ENCODE measurements around the gene CFAP45. TPM values are rescaled to one million over a fixed set of nuclear protein-coding genes. Genes with fewer than 3 reads are reported as not detected.

Gene CFAP45
- total RNA-seq, 1 experiment from 2014 or later, result 3.6 TPM

GRCh38 chr1:159892944-159893343, 7.0 kb downstream of the CFAP45 start:
- no peak for DNase-seq (ENCODE audit: low spot score)
- intact Hi-C loops (cut with micrococcal nuclease; ENCODE audit: unreplicated experiment), result loop anchor here (5.0 kb wide), 2 partner anchors 114 to 471 kb away; no protein-coding TSS in a partner anchor
- CTCF ChIA-PET, result interaction anchor here (0.8 to 4.9 kb wide), 4 partner anchors 95 to 115 kb away, joined by 3 to 107 read pairs (median 6); partner anchors contain the start of gene DUSP23
- H3K9me3 ChIP-seq (ENCODE audit: low read depth, low read length, poor library complexity, severe bottlenecking), result no peaks in the 10 kb centered on the region
- BruUV-seq (replicated peaks), result no TSS peak
- H3K36me3 ChIP-seq (ENCODE audit: insufficient read depth, low read length, poor library complexity, severe bottlenecking), result no peaks in the 10 kb centered on the region
- POLR2A ChIA-PET (ENCODE audit: low non-redundant PET), result no interaction called here
- H3K4me3 ChIP-seq (ENCODE audit: low read depth, low read length, poor library complexity, severe bottlenecking), result no peak overlapping the region
- TF ChIP-seq CTCF (conservative IDR thresholded peaks at IDR 0.05; ENCODE audit: low read depth, low read length), result no peak
- no peak for TF ChIP-seq EZH2 (IDR thresholded peaks at IDR 0.05; ENCODE audit: borderline replicate concordance, low read depth, low read length, poor library complexity, severe bottlenecking)
- no peak overlapping the region for H3K27ac ChIP-seq (ENCODE audit: low read depth, low read length, poor library complexity, severe bottlenecking)
- H3K4me1 ChIP-seq (ENCODE audit: insufficient read depth, low read length, poor library complexity, severe bottlenecking), result peaks cover 33% of the 10 kb centered on the region
- H3K27me3 ChIP-seq (replicated peaks; ENCODE audit: insufficient read depth, low read depth, low read length, poor library complexity), result no peaks in the 10 kb centered on the region

- H3K27me3 ChIP-seq (replicated peaks; ENCODE audit: insufficient read depth, low read depth, low read length, poor library complexity), result no peaks in the 10 kb centered on the region
- TF ChIP-seq EZH2 (IDR thresholded peaks at IDR 0.05; ENCODE audit: borderline replicate concordance, low read depth, low read length, poor library complexity, severe bottlenecking) (no peak), CTCF (conservative IDR thresholded peaks at IDR 0.05; ENCODE audit: low read depth, low read length) (peak; percentile 98)
- no peaks in the 10 kb centered on the region for H3K9me3 ChIP-seq (ENCODE audit: low read depth, low read length, poor library complexity, severe bottlenecking)
- intact Hi-C loops (cut with micrococcal nuclease; ENCODE audit: unreplicated experiment), result loop anchor here (1.0 to 5.0 kb wide), 6 partner anchors 61 to 677 kb away; partner anchors contain the start of gene DUSP23
- peaks cover 38% of the 10 kb centered on the region for H3K4me1 ChIP-seq (ENCODE audit: insufficient read depth, low read length, poor library complexity, severe bottlenecking)
- no peak overlapping the region for H3K27ac ChIP-seq (ENCODE audit: low read depth, low read length, poor library complexity, severe bottlenecking)
- H3K4me3 ChIP-seq (ENCODE audit: low read depth, low read length, poor library complexity, severe bottlenecking), result no peak overlapping the region
- no TSS peak for BruUV-seq (replicated peaks)
- POLR2A ChIA-PET (ENCODE audit: low non-redundant PET), result interaction anchor here (0.7 kb wide), 1 partner anchor 430 kb away, joined by 4 read pairs; no protein-coding TSS in a partner anchor
- peak; percentile 89 for DNase-seq (ENCODE audit: low spot score)
- no peaks in the 10 kb centered on the region for H3K36me3 ChIP-seq (ENCODE audit: insufficient read depth, low read length, poor library complexity, severe bottlenecking)
- CTCF ChIA-PET, result interaction anchor here (0.7 to 4.9 kb wide), 6 partner anchors 93 to 678 kb away, joined by 3 to 107 read pairs (median 6); partner anchors contain the start of gene DUSP23
Measured at GRCh38 chr1:159891275-159892157, 8.4 kb downstream of the CFAP45 start.

GRCh38 chr1:159890390-159890789, 9.6 kb downstream of the CFAP45 start:
- no peak for DNase-seq (ENCODE audit: low spot score)
- POLR2A ChIA-PET (ENCODE audit: low non-redundant PET), result no interaction called here
- Histone ChIP-seq H3K36me3 (ENCODE audit: insufficient read depth, low read length, poor library complexity, severe bottlenecking) (no peaks in the 10 kb centered on the region), H3K27ac (ENCODE audit: low read depth, low read length, poor library complexity, severe bottlenecking) (peak overlapping the region; percentile 68), H3K4me3 (ENCODE audit: low read depth, low read length, poor library complexity, severe bottlenecking) (no peak overlapping the region), H3K9me3 (ENCODE audit: low read depth, low read length, poor library complexity, severe bottlenecking) (no peaks in the 10 kb centered on the region), H3K27me3 (replicated peaks; ENCODE audit: insufficient read depth, low read depth, low read length, poor library complexity) (no peaks in the 10 kb centered on the region), H3K4me1 (ENCODE audit: insufficient read depth, low read length, poor library complexity, severe bottlenecking) (peaks cover 34% of the 10 kb centered on the region)
- no peak for TF ChIP-seq EZH2 (IDR thresholded peaks at IDR 0.05; ENCODE audit: borderline replicate concordance, low read depth, low read length, poor library complexity, severe bottlenecking)
- TF ChIP-seq CTCF (conservative IDR thresholded peaks at IDR 0.05; ENCODE audit: low read depth, low read length), result no peak
- BruUV-seq (replicated peaks), result TSS peak; percentile 98
- CTCF ChIA-PET, result interaction anchor here (0.5 to 4.9 kb wide), 8 partner anchors 60 to 677 kb away, joined by 3 to 107 read pairs (median 4); partner anchors contain the start of gene DUSP23
- intact Hi-C loops (cut with micrococcal nuclease; ENCODE audit: unreplicated experiment), result loop anchor here (2.0 to 5.0 kb wide), 4 partner anchors 60 to 676 kb away; no protein-coding TSS in a partner anchor
